Measurements from ENCODE around the gene SEMA5A. TPM values are rescaled to one million over a fixed set of nuclear protein-coding genes. Genes with fewer than 3 reads are reported as not detected.
A peak's percentile ranks its signal among the peaks of the same experiment; 100 is the strongest.

SEMA5A gene
- total RNA-seq, 2 donors from 2014 or later, result 16.2 to 19.7 TPM

GRCh38 chr5:9529041-9529480 lies 16.8 kb downstream of the SEMA5A start:
- DNase-seq, result no peak
- ATAC-seq, result peak; percentile 76 to 82

DNA sequence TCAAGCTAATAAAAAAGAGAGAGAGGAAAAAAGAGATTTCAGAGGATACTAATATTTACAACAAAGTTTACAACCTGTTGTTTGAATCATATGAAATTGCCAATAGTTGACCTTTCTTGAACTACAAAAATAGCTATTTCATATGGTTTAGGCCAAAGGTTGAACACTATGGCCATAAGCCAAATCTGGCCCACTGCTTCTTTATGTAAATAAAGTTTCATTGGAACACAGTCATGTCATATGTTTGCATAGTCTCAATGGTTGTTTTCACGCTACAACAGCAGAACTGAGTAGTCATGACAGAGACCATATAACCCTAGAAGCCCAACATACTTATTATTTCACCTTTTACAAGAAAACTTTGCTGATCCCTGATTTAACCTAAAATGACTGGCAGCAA lies 20.9 kb downstream of the SEMA5A start:
- DNase-seq, result no peak
- intact Hi-C loops (cut with DNase I), result no loop called here
- ATAC-seq, result no peak

More at GRCh38 chr5:9529041-9529480, 16.8 kb downstream of the SEMA5A start:
- intact Hi-C loops (cut with DNase I), result no loop called here

DNA sequence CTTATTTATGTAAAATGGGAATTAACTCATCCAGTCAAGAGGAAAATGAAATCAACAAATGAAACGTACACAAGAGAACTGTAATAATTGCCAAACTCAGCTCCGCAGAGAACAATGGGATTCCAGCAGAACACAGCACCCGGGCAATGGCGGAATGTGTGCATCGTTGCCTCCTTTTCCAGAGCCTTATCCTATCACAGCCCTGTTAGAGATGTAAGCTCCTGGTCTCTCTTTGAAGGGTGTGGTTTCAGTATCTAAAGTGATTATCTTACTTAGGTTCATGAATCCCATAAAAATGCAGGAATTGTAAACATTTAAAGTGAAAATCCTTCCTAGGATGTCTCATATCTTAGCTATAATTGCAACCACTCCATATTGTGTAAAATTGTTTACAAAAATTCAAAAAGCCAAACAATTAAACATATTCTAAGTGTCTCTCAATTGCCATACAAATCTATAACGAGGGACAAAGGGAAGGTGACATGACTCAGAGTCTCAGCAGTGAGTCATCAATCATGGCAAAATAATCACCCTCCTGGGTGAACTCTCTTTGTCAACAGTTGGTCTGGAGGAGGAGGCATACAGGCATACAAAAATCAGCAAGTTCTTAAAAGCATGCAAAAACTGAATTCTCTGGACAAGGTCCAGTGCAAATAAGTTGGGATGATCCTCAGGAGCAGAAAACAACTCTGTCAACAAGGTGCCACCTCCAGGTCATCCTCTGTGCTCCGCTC lies 22.6 kb downstream of the SEMA5A start:
- ATAC-seq (peak in 1 of 2 donors; percentile 66), DNase-seq (no peak)
- intact Hi-C loops (cut with DNase I), result no loop called here

DNA sequence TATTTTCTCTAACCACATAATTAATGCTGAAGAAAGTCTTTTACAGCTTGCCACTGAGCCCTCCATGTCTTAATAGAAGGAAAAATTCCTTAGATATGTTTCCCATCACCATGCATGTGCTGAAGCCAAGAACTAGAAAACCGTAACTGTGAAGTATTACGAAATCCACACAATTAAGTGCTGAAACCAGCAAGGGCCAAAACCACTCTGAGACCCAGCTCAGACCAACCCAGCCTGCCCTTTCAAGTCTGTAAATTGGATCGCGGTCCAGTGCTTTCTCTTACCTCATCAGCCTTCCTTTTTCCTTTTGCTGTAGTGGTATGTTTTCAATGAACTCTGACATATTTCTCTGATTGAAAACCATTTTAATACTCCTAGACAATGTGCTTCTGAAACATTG lies 26.3 kb downstream of the SEMA5A start:
- ATAC-seq, result peak; percentile 67 to 77

GRCh38 chr5:9516591-9516990 lies 29.3 kb downstream of the SEMA5A start:
- ATAC-seq, result no peak
- no peak for DNase-seq
- intact Hi-C loops (cut with DNase I), result no loop called here

More for the DNA sequence above, 26.3 kb downstream of the SEMA5A start:
- intact Hi-C loops (cut with DNase I), result no loop called here
- peak; percentile 26 for DNase-seq

GRCh38 chr5:9515436-9515835 lies 30.4 kb downstream of the SEMA5A start:
- intact Hi-C loops (cut with DNase I), result no loop called here
- peak; percentile 54 for DNase-seq
- peak; percentile 86 to 89 for ATAC-seq

GRCh38 chr5:9514968-9515367 lies 30.9 kb downstream of the SEMA5A start:
- DNase-seq (no peak), ATAC-seq (peak in 1 of 2 donors; percentile 61)
- intact Hi-C loops (cut with DNase I), result no loop called here

GRCh38 chr5:9513827-9514226 lies 32.0 kb downstream of the SEMA5A start:
- intact Hi-C loops (cut with DNase I), result no loop called here
- DNase-seq (no peak), ATAC-seq (no peak)

DNA sequence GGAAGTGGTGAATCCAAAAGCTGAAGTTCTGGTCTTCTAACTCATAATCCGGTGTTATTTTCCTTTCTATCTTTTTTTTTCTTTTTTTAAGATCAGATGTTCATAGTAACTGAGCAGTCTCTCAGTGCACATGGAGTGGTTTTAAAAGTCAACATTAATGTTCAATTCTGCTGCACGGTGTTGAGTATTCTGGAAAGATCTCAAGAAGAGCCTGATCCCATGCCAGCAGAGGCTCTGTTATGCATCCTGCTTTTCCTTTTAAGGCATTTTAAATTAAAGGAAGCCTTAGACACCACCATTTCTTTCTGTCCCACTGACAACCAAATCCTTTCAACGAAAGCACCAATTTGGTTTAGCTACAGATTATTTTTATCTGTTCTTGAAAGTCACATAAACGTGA lies 33.4 kb downstream of the SEMA5A start:
- DNase-seq (no peak), ATAC-seq (peak in 1 of 2 donors; percentile 33)
- intact Hi-C loops (cut with DNase I), result no loop called here

DNA sequence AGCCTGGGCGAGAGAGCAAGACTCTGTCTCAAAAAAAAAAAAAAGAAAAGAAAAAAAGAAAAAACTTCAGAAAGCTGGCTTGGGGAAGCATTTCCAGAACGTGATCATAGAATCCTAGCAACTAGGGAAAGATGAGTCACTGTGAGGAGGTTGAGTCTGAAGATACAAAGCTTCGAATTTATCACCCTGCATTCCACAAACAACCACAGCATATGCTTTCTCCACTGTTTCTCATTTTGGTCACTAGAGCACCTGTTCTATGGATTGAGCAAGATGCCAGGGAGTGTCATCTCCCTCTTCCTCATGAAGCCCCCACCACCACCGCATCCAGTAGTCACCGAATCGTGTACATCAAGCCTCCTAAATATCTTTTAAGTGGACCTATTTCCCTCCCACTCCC lies 37.9 kb downstream of the SEMA5A start:
- no peak for DNase-seq
- ATAC-seq, result no peak
- intact Hi-C loops (cut with DNase I), result no loop called here

DNA sequence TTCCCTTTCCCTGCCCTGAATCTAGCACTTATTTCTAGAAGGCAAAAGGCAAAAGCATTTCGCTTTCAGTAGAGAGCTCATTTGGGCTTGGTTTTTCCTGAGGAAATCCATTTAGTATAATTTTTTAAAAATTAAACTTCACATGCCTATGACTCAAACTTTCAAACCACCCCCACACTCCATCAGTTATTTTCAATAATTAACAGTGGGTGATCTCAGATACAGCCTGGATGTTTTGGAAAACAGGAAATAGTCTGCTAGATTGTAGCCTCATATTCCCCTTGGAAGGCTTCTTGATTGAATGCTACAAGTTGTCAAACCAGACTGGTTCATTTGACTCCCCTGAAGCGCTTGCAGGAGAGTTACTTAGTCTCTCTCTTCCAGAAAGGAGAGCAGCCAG lies 40.6 kb downstream of the SEMA5A start:
- no peak for DNase-seq
- no peak for ATAC-seq
- intact Hi-C loops (cut with DNase I), result no loop called here

GRCh38 chr5:9502864-9503263 lies 43.0 kb downstream of the SEMA5A start:
- DNase-seq (no peak), ATAC-seq (peak in 1 of 2 donors; percentile 54)
- intact Hi-C loops (cut with DNase I), result no loop called here

DNA sequence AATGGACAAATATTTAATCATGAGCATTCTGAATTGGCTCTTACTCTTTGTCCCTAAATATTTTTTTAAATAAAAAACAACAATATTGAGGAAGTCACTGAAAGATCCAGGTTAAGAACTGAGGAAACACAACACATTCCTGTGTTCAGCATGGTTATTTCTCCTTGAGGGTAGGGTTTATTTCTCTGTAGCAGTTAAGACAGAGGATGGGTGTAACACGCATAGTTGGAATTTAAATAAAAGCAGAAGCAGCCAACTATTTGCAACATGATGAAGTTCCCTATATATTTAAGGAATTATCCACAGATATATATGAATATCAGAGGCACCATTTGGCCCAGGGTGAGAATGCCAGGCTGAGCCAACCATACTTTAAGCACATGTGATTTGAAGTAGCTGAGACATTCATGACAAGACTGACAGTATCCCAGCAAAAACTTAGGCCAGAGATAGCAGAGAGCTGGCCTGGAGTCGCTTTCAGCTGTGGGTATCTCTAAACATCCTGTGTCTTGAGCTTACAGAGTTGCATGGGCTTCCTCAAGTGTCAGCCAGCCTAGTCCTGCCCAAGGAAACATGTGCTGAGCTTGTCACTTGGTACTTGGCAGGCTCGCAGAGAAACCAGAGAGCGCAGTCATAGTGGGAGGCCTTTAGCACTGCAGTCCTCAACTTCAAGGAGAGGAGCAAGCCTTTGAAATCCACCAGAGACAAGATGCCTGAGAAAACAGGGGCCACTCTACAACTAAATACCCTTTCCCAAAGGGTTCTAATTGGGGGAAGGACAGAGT lies 43.6 kb downstream of the SEMA5A start:
- no peak for DNase-seq
- ATAC-seq, result peak; percentile 85 to 87
- intact Hi-C loops (cut with DNase I), result no loop called here

DNA sequence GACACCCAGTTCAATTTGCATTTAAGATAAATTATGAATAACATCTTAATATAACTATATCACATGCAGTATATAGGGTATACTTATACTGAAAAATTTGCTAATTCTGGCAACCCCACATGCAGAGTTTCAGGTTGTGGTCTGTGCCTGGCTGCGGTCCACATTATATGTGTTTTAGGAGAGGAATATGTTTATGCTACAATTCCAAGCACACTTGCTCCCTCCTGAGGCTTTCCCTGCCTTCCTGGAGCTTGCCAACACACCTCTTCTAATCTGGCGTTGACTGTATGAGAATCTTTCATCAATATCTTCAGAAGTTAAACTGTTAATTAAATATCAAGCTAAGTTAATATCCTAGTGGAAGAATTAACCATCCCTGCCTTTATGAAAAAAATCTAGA lies 45.2 kb downstream of the SEMA5A start:
- intact Hi-C loops (cut with DNase I), result no loop called here
- no peak for DNase-seq
- ATAC-seq, result no peak

DNA sequence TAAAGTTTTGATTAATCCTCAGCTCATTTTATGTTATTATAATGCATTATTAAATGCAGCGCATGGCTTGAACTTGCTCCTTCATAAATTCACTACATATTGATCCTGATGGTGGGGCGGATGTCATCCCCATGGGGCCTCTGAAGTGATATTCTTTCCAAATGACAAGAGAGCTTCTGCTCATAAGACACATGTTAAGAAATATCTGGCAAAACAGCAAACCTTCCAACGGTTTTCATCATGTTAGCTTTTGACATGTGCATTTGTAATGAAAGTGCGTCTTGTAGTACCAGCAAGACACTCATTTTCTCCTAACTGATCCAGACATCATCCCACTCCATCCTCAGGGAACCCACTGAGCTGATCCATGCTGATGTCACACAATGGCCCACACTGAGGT lies 45.7 kb downstream of the SEMA5A start:
- no peak for ATAC-seq
- DNase-seq, result no peak
- intact Hi-C loops (cut with DNase I), result no loop called here

DNA sequence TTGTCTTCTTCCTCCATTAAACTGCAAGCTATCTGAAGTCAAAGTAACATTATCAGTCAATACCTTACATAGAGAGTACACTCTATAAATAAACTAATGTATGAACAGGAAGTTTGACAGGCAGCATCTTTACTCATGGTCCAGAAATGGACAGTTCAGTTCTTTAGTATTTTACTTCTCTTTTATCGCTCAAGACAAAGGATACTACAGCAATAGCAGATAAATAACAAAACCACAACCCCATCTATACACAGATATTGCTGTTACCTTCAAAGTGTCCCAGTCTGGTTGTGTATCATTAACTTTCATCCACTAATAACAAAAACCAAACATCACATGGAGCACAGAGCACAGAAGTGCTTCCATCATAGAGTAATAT lies 46.4 kb downstream of the SEMA5A start:
- intact Hi-C loops (cut with DNase I), result loop anchor here in 1 of 2 donors (2.0 kb wide), 1 partner anchor 137 kb away; no protein-coding TSS in a partner anchor
- ATAC-seq, result no peak
- no peak for DNase-seq

GRCh38 chr5:9498541-9499497 lies 47.1 kb downstream of the SEMA5A start:
- ATAC-seq (no peak), DNase-seq (no peak)
- intact Hi-C loops (cut with DNase I), result loop anchor here in 1 of 2 donors (2.0 kb wide), 1 partner anchor 136 kb away; no protein-coding TSS in a partner anchor

GRCh38 chr5:9497347-9497746 lies 48.5 kb downstream of the SEMA5A start:
- intact Hi-C loops (cut with DNase I), result no loop called here
- DNase-seq (no peak), ATAC-seq (no peak)

DNA sequence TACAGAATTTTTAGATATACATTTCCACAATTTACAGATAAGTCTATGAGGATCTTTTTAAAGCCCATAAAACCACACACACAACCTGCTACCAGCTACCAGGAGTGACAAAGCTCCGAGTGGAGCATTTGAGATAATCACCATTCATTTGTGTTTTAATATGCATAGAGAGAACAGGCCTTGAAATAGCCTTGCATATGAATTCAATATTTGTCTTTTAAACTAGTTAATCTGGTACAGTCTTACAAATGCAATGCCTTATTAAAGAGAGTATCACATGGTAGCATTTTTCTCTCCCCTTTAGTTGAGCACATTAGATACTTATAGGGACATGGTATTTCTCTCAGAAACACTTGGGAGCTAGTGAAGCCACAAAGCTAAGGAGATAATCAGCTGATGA lies 49.1 kb downstream of the SEMA5A start:
- intact Hi-C loops (cut with DNase I), result no loop called here
- no peak for DNase-seq
- ATAC-seq, result no peak

Data from left cardiac atrium (tissue), 4 donors.